Measurements from ENCODE around the gene PPM1D.
"Not testable (repeated sequence)": the region's sequence is repeated elsewhere in the genome, so short reads cannot be mapped to it uniquely, and the experiment has no call there.

- not testable (repeated sequence) for TF ChIP-seq CTCF (conservative IDR thresholded peaks at IDR 0.05 in 1 of 2, IDR thresholded peaks at IDR 0.05 in 1 of 2; ENCODE audit: extremely low read depth in 1 of 2, insufficient read depth in 1 of 2, low read depth in 1 of 2, low read length in 2 of 2); EZH2 (IDR thresholded peaks at IDR 0.05; ENCODE audit: borderline replicate concordance, low read length)
Observed at GRCh38 chr17:60611321-60611720, 11.3 kb downstream of the PPM1D start.
